Parathyroid adenoma (tissue), 2 donors: ENCODE data around the gene CIB2.

Experiments used
- H2AFZ ChIP-seq: fragments of 300-600 bp; sonication (generic); one replicate; pipeline ENCODE4 v1.7.0; 2017; ENCODE audit warnings: antibody characterized with exemption, mild to moderate bottlenecking
- H3K27ac ChIP-seq: fragments of 300-600 bp; sonication (generic); one replicate; pipeline ENCODE4 v1.7.0; 2017
- H3K27me3 ChIP-seq: fragments of 300-600 bp; sonication (generic); one replicate; pipeline ENCODE4 v1.7.0; 2017; ENCODE audit warnings: low read length; ENCODE audit not compliant: control insufficient read depth, insufficient read depth
- H3K36me3 ChIP-seq: fragments of 300-600 bp; sonication (generic); one replicate; pipeline ENCODE4 v1.7.0; 2017; ENCODE audit warnings: low read length; ENCODE audit not compliant: control insufficient read depth, insufficient read depth
- H3K4me1 ChIP-seq: fragments of 300-600 bp; sonication (generic); one replicate; pipeline ENCODE4 v1.7.0; 2017; ENCODE audit warnings: control low read depth
- H3K4me2 ChIP-seq: fragments of 300-600 bp; sonication (generic); one replicate; pipeline ENCODE4 v1.7.0; 2017; ENCODE audit warnings: low read length
- H3K4me3 ChIP-seq: fragments of 300-600 bp; sonication (generic); one replicate; pipeline ENCODE4 v1.7.0; 2017; ENCODE audit warnings: low read depth, low read length
- H3K79me2 ChIP-seq: fragments of 300-600 bp; sonication (generic); one replicate; pipeline ENCODE4 v1.7.0; 2017; ENCODE audit warnings: control low read depth
- H3K9ac ChIP-seq: fragments of 300-600 bp; sonication (generic); one replicate; pipeline ENCODE4 v1.7.0; 2017; ENCODE audit warnings: mild to moderate bottlenecking
- H3K9me3 ChIP-seq: fragments of 300-600 bp; sonication (generic); one replicate; pipeline ENCODE4 v1.7.0; 2017; ENCODE audit warnings: low read length; ENCODE audit not compliant: control insufficient read depth
- CTCF ChIP-seq: fragments of 300-600 bp; sonication (generic); IDR thresholded peaks from one replicate; pipeline ENCODE4 v1.7.0; 2017; ENCODE audit warnings: antibody characterized with exemption, mild to moderate bottlenecking
- donor health status: primary hyperparathyroidism.

CIB2 gene

GRCh38 chr15:78177447-78177873 is 46.2 kb upstream of the CIB2 start:
- Histone ChIP-seq H3K4me3 (no peak overlapping the region), H3K27me3 (no peaks in the 10 kb centered on the region), H3K27ac (no peak overlapping the region), H3K4me2 (no peak overlapping the region), H3K9me3 (no peaks in the 10 kb centered on the region), H3K4me1 (no peaks in the 10 kb centered on the region), H3K36me3 (no peaks in the 10 kb centered on the region), H3K9ac (no peak overlapping the region), H3K79me2 (no peaks in the 10 kb centered on the region), H2AFZ (no peak overlapping the region)
- TF ChIP-seq CTCF: peak; percentile 22

DNA sequence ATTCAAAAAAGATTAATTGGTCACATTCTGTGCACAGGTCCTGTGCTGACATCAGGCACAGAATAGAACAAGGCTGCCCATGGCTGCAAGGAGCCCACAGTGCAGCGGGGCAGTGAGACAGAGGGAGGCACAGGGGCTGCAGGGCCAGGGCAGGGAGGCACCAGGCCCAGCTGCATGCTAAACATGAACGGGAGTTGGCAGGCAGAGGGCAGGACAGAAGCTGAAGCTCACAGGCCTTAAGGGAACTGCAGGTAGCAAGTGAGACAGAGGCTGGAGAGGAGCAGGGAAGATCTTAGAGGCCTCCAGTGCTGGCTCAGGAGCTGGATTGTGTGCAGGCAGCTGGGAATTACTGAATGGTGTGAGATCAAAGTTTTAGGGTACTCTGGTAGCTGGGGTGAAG is 44.1 kb upstream of the CIB2 start:
- Histone ChIP-seq H3K9me3 (no peaks in the 10 kb centered on the region), H3K4me3 (no peak overlapping the region), H3K9ac (no peak overlapping the region), H3K36me3 (no peaks in the 10 kb centered on the region), H2AFZ (no peak overlapping the region), H3K27me3 (no peaks in the 10 kb centered on the region), H3K4me1 (no peaks in the 10 kb centered on the region), H3K27ac (no peak overlapping the region), H3K4me2 (no peak overlapping the region), H3K79me2 (no peaks in the 10 kb centered on the region)
- no peak for TF ChIP-seq CTCF

GRCh38 chr15:78174401-78174800 is 43.2 kb upstream of the CIB2 start:
- no peak overlapping the region for H3K9ac ChIP-seq
- no peak for TF ChIP-seq CTCF
- no peaks in the 10 kb centered on the region for H3K36me3 ChIP-seq
- no peak overlapping the region for H2AFZ ChIP-seq
- H3K4me3 ChIP-seq: no peak overlapping the region
- H3K27ac ChIP-seq: no peak overlapping the region
- H3K4me1 ChIP-seq: no peaks in the 10 kb centered on the region
- H3K9me3 ChIP-seq: no peaks in the 10 kb centered on the region
- no peak overlapping the region for H3K4me2 ChIP-seq
- H3K79me2 ChIP-seq: no peaks in the 10 kb centered on the region
- no peaks in the 10 kb centered on the region for H3K27me3 ChIP-seq

GRCh38 chr15:78171864-78172472 is 40.7 kb upstream of the CIB2 start:
- no peak for TF ChIP-seq CTCF
- H3K4me2 ChIP-seq: no peak overlapping the region
- H3K27ac ChIP-seq: no peak overlapping the region
- no peak overlapping the region for H3K9ac ChIP-seq
- no peak overlapping the region for H3K4me3 ChIP-seq
- no peaks in the 10 kb centered on the region for H3K79me2 ChIP-seq
- H2AFZ ChIP-seq: no peak overlapping the region
- H3K9me3 ChIP-seq: no peaks in the 10 kb centered on the region
- no peaks in the 10 kb centered on the region for H3K4me1 ChIP-seq
- H3K36me3 ChIP-seq: no peaks in the 10 kb centered on the region
- no peaks in the 10 kb centered on the region for H3K27me3 ChIP-seq
